CD1c-positive myeloid dendritic cell (primary cell): ENCODE data around the gene REEP6.
"Not testable (repeated sequence)": the region's sequence is repeated elsewhere in the genome, so short reads cannot be mapped to it uniquely, and the experiment has no call there.

ENCODE experiments used
- DNase-seq: peaks from one replicate; pipeline ENCODE4 v3.0.0-alpha.2; 2016; ENCODE audit errors: extremely low spot score

REEP6 gene

DNA sequence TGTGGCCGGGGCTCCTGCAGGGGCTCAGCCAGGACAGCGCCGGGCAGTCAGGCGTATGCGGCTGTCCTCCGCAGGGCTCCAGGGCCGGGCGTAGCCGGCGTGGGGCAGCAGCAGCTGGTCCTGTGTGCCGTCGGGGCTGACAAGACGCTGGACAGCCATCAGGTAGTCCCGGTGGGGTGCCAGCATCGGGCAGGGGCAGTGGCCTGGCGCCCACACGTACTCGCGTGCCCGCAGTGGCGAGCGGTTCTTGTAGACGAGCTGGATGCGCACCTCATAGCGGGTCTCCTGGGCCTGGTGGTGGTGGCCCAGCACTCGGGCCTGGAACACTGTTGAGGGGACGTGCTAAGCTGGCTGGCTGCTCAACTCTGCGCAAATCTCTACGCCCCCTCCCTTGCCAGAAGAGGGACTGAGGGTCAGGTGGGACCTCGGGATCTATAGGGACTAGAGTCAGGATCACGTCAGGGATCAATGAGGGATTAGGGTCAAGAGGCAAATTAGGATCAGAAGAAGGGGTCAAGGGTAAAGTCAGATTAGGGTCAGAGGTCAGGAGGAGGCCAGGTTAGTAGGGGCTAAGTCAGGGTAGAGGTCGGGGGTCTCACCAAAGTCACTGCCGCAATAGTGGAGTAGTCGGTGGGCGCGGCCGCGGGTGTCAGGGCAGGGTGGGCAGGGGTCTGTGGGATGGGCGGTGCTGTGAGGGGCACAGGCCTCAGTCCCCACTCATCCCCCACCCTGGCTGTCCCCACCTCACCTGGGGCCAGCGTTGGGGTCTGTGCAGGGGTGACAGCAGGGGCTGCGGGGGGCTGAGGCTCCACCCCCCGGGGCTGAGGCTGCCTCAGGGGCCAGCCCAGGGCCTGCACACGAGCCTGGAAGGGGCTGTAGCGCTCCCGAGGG, 15.3 kb downstream of the REEP6 start:
- no peak for DNase-seq

DNA sequence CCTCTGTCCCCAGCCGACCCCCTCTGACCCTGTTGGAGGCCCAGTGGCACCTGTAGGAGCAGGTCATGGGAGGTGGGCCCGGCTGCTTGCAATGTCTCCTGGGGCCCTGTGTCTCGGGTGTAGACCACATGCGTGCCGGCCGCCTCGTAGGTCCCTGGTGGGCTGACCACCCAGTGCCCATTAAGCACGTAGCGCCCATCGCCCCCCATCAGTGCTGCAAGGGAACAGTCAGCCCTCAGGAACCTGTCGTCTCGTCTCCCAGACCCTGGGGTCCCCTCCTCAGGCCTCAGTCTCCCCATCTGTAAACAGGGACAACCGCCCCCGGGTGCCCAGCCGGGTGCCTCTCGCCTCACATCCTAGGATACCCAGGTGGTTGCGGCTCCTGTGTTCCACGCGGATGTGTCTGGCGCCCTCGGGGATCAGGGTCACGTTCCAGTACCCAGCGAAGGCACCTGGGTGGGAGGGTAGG, 16.2 kb downstream of the REEP6 start:
- no peak for DNase-seq

DNA sequence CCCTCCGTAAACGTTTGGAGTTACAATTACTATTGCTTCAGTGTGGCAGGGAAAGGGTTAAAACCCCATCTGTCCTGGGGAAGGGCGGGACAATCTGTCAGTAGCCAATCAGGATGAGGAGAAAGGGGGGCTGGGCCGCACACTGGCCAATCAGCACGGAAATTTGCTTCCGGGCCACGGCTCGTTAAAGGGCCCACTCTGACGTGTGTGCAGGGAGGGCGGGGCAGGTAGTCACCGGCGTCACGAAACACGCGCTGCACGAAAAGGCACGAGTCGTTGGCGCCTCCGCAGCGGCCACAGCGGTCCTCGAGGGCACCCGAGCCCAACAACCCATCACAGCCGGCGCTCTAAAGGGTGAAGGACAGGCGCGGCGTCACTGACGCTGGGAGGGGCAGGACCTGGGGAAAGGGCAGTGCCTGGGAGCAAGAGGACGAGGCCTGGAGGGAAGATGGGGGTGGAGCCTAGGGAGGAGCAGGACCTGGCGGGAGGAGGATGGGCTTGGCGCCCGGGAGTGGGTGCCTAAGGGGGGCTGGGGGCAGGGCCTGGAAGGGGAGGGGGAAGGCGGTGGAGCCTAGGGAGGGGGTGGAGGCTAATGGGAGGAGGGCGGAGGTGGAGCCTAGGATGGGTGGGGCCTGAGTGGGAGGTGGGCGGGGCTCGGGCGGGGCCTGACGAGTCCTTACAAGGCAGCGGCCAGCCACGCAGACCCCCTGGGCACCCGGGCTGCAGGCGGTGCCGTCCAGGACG, 17.0 kb downstream of the REEP6 start:
- peak; percentile 95 for DNase-seq

DNA sequence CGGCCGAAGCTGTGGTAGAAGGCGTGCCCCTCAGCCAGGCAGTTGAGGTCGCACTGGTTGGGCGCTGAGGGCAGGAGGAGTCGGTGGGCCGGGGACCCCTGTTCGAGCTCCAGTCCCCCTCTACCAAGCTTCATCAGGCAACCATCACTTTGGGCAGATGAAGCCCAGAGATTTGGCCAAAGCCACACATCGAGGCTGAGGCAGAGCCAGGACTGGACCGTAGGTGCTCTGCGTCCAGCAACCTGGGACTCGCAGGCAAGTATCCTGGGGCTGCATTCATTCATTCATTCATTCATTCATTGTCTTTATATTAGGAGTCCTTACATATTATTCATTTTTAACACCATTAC, 17.5 kb downstream of the REEP6 start:
- no peak for DNase-seq

DNA sequence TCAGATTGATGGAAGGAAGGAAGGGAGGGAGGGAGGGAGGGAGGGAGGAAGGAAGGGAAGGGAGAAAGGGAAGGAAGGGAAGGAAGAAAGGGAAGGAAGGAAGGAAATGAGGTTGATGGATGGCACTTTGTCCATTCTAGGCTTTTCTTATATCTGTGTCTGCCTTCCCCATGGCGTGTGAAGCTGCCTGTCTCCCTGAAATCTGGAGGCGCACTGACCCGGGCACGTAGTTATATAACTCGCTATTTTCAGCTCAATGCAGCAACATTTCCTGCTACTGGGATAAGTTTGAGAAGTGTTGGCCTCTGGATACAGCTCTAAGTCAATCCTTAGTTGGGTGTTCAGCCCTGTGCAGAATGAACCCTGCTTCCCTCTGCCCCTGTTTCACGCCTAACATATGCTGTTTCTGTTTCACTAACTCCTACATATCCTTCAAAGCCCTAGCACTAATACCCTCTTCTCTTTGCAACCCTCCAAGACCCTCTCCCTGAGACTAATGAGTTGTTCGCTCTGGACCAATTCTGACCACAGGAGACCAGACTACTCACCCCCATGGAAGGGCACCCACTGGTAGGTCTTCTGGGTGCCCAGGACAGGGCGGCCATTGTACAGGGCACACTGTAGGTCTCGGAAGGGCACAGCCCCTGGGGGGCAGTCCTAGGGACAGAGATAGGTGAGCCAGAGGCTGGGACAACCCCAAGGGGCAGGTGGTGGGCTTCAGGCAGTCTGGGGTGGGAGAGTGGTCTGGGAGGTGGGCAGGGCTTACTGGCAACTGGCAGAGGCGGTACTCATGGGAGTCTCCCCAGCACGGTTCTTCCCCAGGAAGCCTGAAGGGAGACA, 18.8 kb downstream of the REEP6 start:
- DNase-seq: no peak

DNA sequence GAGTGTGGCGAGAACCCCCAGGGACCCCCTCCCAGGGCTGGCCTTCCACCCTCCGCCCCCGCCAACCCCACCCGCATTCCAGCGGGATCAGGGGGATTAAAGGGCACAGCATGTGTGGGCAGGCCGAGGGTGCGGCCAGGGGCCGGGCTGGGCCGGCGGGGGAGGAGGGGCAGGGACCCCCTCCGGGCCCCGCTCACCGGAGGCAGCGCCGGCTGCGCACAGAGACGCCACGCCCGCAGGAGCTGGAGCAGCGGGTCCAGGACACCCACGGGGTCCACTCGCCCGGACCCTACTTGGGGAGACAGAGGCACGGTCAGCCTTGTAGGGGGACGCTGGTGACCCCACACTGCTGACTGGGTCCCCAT, 19.4 kb downstream of the REEP6 start:
- DNase-seq: no peak

DNA sequence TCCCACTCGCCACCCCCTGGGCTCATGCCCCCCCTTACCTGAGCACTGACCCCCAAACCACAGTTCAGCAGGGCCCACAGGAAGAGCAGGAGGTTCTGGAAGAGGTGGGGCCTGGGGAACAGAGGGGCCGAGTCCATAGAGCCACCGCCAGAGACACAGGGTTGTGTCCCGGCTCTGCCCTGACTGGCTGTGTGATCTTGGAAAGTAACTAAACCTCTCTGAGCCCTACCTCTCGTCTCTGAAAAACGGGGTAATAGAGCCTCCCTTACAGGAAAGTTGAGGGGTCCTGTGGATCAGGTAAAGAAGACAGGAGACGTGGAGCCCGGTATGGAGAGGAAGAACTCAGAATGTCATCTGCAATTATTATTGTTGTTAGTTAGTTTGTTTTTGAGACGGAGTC, 19.8 kb downstream of the REEP6 start:
- DNase-seq: no peak

DNA sequence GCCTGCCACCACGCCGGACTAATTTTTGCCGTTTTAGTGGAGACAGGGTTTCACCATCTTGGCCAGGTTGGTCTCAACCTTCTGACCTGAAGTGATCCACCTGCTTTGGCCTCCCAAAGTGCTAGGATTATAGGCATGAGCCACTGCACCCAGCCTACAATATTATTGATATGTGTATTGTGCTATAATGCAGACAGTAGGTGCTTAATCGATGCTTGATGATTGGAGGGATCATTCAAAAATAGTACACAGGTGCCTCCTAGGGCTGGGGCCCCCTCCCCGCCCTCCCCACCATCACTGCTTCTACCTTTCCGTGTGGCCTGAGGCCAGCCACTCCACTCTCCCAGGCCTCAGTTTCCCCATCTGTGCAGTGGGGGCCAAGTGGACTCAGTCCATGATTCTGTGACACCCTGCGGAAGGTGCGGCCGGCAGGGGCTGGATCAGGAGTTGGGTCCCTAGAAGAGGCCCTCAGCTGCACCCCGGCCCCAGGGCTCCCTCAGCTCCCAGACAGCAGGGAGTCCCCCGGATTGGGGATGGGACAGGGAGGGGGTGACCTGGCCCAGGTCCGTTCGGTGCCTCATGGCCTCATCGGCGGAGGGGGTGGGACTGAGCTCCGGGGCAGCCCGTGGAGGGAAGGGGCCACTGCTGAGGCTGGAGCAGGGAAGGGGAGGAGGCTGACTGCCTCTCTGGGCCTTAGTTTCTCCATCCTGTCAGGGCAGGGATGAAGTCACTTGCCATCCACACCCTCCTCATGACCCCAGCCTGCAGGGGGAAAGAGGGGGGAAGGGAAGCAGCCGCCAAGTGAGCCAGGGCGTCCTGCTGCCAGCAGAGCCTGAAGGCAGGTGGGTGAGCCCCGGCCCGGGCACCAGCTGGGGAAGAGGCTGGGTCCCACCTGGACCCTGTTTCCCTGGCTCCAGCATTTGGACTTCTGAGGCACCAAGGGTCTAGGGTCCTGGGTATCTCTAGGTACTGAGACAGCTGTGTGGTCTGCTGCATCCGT, 20.6 kb downstream of the REEP6 start:
- DNase-seq: no peak

DNA sequence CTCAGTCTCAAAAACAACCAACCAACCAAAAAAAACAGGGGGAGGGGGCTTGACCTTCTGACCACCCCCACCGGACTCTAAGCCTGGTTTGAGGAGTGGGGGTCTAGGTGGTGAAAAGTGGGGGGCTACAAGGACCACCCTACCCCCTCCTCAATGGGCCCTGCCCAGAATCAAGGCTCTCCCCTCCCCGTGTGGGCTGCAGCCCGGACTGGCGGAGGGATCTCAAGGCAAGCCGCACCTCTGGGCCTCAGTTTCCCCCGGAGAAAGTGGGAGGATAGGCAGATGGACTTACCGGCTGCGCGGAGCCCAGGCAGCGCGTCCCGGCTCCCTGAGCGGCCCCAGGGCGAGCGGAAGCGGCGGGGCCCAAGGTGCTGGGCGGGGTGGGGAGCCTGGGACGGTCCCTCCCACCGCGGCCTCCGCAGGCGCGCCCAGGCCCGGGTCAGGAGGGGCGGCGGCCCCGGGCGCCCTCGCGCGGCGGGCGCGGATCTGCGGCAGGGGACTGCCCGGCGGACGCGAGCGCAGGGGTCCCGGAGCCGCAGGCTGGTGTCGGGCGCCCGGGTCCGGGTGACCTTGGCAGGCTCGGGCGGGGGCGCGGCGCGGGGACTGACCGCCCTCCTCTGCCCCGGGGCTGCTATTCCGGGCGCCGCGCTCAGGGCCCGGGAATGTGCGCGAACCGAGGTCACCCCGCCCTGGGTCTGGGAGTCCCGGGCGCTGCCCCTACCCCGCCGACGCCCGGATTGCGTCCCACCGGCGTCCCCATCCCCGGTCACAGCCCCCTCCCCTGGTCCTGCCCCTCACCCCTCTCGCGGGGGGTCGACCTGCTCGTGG, 21.9 kb downstream of the REEP6 start, which contains the start of gene ADAMTSL5:
Gene ADAMTSL5 (minus strand): TSS at position 349 of the 828 bp plus-strand sequence. CDS start 2,076 bp downstream, outside the sequence.
- DNase-seq: peak; percentile 71

DNA sequence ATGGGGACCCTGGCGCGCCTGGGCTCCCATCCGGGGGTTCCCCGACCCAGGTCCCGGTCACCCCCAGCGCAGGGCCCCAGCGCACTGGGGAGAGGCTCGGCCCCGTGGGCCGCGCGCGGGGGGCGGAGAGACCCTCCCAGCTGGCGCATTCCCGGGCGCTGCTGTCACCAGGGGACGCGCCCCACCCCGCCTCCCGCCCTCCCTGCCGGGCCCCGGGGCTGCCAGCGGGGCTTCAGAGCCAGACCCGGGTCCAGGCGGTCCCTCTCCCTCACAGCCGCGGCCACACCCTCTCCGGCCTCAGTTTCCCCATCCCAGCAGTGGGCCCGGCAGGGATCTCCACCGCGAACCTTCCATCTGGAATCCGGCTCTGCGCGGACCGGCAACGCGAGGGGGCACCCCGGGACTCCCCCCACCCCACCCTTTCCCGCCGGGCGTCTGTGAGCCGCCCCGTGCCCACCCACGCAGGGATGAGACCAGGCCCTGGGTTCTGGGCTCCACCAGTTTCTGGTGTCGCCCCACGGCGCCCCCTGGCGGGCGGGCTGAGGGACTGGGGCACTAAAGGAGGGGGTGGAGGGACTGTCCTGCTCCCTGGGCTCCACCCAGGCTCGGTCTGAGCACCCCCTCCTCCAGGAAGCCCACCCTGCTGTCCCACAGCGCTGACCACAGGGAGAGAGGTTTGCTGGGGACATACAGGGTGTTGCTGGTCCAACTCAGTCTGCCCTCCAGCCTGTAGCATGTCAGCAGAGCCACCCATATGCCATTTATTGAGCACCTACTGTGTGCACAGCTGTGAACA, 22.7 kb downstream of the REEP6 start:
- DNase-seq: peak; percentile 75

DNA sequence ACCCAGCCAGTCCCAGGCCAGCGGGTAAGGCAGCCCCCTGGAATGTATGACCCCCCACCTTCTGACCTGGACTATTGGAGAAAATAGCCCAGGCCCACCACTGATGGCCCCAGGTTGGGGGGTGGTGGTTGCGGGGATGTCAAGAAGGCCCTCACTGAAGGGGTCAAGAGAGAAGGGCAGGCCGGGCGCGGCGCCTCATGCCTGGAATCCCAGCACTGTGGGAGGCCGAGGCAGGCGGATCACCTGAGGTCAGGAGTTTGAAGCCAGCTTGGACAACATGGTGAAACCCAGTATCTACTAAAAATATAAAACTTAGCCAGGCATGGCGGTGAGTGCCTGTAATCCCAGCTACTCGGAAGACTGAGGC, 23.3 kb downstream of the REEP6 start:
- DNase-seq: no peak

DNA sequence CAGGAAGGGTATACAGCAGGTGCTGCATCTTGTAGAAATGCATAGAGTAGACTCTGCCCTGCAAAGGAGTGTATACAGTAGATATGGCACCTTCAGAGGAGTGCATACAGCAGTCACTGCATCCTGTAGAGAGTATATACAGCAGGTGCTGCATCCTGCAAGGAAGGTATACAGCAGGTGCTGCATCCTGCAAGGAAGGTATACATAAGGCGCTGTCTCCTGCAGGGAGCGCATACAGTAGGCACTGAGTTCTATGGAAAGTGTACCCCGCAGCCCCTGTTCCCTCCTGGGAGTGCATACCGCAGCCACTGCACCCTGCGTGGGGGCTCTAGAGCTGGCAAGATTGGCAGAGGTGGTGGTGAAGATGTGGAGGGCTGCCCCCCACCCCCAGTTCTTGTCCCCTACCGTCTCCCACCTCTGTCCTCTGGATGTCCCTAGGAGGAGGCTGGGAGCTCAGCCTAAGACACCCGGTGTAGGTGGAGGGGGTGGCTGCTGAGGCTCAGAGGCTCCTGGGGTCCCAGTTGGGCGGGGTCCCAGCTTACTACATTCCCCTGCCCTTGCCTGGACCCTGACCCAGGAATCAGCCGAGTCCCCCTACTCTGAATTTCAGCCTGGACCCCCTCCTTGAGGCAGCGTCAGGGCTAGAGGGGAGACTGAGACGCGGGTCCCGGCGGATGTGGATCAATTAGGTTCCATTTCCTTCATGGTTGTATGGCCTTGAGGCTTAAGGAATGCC, 24.2 kb downstream of the REEP6 start:
- DNase-seq: no peak

DNA sequence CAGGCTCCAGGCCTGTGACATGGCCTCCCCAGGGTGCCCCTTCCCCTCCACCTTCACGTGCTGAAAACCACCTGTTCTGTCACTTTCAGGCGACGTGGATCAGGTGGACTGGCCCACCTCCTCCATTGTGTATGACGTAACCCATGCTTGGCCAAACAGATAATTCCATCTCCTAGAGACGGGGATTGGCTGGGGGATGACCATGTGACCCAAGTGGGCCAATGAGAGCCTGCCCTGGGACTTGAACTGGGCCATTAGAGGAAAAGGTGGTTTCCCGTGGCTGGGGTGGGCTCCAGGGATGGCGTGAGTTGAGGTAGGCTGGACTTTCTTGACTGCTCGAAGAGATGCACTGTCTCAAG, 25.4 kb downstream of the REEP6 start:
- no peak for DNase-seq

DNA sequence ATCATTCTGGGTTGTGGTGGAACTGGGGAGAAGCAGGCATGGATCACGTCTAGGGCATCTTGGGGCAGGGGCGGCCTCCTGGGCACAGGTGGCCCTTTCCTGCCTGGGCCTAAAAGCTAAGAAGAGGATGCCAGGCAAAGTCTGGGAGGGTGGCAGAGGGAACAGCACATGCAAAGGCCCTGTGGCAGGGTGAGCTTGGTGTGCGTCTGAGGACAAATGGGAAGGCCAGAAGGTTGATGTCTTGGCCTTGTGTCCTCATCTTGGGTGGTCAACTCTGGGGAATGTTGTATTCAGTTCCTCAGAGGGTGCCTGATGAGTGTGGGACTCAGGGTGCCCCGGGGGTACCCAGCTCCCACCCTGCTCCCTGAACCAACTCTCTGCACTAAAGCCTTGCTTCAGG, 27.5 kb downstream of the REEP6 start:
- DNase-seq: no peak

DNA sequence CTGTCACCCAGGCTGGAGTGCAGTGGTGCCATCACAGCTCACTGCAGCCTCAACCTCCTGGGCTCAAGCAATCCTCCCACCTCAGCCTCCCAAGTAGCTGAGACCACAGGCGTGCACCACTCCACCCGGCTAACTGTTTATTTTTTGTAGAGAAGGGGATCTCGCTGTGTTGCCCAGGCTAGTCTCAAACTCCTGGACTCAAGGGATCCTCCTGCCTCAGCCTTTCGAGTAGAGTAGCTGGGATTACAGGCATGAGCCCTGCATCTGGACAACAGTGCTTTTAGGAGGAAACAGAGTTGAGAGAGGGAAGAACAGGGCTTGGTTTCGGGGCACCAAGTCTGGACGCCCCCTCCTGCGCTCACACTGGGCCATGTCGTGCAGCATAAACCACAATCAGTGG, 28.8 kb downstream of the REEP6 start:
- not testable (repeated sequence) for DNase-seq

DNA sequence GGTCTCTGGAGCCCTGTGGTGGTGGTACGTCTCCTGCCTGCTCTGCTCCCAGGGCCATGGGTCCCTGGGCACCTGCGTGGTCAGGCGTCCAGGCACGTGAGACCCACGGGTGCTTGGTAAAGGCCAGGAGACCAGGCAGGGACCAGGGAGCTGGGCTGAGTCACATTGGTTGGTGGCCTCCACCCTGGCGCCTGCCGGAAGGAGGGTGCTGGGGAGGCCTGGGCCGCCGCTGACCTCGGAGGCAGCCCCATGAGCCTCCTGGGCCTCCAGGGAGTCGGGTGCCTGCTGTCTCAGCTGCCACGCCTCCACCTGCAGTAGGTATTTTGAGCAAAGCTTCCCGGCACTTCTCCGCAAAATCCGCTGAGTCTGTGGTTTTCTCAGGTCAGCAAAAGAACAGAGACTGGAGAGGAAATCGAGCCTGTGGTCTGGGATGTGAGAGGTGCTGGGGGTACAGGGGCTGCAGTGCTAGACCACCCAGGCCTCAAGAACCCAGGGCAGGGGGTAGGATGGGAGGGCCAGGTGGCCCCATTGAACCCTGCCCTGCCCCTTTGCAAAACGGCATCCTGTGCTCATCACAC, 29.3 kb downstream of the REEP6 start:
- DNase-seq: no peak

DNA sequence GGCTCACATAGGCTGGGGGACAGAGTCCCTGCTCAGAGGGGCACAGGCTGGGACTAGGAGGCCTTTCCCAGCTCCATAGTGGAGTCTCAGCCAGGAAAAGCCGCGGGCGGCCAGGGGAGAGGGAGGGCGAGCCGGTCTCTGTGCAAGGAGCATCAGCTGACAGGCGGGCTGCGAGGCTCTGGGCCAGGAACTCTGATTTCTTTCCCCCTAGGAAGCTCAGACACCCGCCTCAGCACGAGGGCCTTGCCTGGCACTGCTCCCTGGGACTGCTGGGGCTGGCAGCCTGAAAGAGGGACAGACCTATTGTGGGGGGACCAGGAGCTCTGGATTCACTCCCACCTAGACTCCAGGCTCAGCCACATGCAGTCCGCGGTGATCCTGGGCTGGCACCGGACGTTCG, 30.7 kb downstream of the REEP6 start:
- no peak for DNase-seq

DNA sequence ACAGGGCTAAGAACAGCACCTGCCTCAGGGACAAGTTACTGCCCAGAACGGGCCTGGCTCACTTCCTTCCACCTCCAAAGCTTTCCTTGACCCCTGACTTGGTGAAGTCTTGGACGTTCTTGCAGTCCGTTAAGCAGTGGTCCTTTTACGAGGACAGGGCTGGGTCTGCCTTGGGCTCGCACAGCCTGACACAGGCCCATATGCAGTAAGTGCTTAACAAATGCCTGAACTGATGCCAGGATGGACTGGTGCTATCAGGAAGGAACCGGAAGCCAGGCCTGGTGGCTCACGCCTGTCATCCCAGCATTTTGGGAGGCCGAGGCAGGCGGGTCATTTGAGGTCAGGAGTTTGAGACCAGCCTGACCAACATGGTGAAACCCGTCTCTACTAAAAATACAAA, 31.1 kb downstream of the REEP6 start:
- DNase-seq: no peak
